H1 (cell line): ENCODE measurements around the gene ZNF180.

ENCODE experiments used
- CTCF ChIP-seq, 3 experiments: IDR thresholded peaks; 1 replicate in 2 of 3; 2 replicates in 1 of 3; pipeline versions ENCODE4 v1.5.1 to v1.6.1; 2011; ENCODE audit warnings: low read length in 3 of 3, mild to moderate bottlenecking in 3 of 3, inconsistent platforms in 2 of 3, low read depth in 1 of 3, moderate library complexity in 1 of 3; ENCODE audit not compliant: insufficient read depth in 1 of 3; ENCODE audit errors: control extremely low read depth in 1 of 3
- EZH2 ChIP-seq: fragments of 200-600 bp; sonication (generic); IDR thresholded peaks from 2 replicates; pipeline ENCODE4 v1.7.1; 2012; ENCODE audit warnings: low read depth, mild to moderate bottlenecking, moderate library complexity, low read length, inconsistent platforms; ENCODE audit not compliant: severe bottlenecking
- TCF12 ChIP-seq: IDR thresholded peaks from 2 replicates; pipeline ENCODE4 v1.6.1; 2011; ENCODE audit warnings: low read depth, mild to moderate bottlenecking, low read length

DNA sequence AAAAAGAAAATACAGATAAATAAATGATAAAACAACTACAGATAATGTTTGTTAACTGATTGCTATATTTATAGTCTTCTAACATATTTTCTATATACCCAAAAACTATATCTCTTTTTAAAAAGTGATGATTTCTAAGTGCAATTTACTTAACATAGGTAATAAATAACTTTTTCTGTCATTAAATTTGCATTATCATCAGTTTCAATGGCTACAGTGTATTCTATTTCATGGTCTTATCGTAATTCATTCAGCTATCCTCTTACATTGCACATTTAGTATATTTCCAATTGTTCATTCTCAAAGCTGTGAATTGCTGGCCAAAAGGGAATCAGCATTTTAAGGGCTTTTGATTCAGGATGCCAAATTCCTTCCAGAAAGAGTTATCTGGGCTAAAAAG is 3.6 kb downstream of the ZNF180 start:
- TF ChIP-seq CTCF (IDR thresholded peaks at IDR 0.05; ENCODE audit: control extremely low read depth in 1 of 3, insufficient read depth in 1 of 3, low read depth in 1 of 3, low read length in 3 of 3) (no peak), EZH2 (no peak), TCF12 (no peak)
